Measurements from ENCODE around the gene SLC17A9.

GRCh38 chr20:62907384-62908317 lies 44.9 kb upstream of the SLC17A9 start:
- TF ChIP-seq, protein P1, sequence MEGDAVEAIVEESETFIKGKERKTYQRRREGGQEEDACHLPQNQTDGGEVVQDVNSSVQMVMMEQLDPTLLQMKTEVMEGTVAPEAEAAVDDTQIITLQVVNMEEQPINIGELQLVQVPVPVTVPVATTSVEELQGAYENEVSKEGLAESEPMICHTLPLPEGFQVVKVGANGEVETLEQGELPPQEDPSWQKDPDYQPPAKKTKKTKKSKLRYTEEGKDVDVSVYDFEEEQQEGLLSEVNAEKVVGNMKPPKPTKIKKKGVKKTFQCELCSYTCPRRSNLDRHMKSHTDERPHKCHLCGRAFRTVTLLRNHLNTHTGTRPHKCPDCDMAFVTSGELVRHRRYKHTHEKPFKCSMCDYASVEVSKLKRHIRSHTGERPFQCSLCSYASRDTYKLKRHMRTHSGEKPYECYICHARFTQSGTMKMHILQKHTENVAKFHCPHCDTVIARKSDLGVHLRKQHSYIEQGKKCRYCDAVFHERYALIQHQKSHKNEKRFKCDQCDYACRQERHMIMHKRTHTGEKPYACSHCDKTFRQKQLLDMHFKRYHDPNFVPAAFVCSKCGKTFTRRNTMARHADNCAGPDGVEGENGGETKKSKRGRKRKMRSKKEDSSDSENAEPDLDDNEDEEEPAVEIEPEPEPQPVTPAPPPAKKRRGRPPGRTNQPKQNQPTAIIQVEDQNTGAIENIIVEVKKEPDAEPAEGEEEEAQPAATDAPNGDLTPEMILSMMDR (IDR thresholded peaks at IDR 0.05), result peak; percentile 69
- TF ChIP-seq ZFX (IDR thresholded peaks at IDR 0.05; ENCODE audit: borderline replicate concordance), result no peak
